ENCODE data around the gene WDR7.

The WDR7 gene

DNA sequence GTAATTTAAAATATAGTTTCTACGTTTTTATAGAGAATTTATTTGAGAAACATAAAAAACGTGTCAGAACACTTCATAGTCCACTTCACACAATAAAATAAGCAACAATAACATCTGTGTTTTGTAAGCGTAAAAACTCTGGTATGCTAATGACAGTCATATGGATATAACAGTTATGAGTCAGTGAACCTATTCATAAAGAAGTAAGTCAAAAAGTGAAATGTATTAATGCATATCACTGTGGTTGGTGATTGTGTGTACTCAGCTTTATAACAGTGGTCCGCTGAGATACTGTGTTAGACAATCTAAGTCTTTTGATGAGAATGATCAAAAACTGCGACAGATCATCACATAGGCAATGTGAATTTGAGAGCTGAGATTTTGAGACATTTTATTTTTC lies 153.2 kb downstream of the WDR7 start:
- DNase-seq (ENCODE audit: low read depth) = no peak

DNA sequence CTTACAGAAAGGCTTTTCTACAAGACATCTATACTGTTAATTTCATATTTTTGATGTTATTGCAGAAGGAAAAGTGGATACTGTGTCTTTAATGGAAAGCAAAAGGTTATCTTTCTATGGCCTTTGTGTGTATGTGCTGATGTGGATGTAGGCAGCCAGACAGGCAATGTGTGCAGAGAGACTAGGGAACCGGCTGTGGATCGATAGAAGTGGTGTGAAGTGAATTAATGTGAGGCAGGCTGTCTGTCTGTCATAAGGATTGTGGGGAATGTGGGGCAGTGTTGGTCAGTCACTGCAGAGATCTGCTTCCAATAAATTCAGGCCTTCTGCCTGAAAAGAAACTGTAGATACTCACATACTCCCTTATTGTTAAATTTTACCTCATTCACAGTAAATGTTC lies 156.7 kb downstream of the WDR7 start:
- no peak for DNase-seq (ENCODE audit: low read depth)

DNA sequence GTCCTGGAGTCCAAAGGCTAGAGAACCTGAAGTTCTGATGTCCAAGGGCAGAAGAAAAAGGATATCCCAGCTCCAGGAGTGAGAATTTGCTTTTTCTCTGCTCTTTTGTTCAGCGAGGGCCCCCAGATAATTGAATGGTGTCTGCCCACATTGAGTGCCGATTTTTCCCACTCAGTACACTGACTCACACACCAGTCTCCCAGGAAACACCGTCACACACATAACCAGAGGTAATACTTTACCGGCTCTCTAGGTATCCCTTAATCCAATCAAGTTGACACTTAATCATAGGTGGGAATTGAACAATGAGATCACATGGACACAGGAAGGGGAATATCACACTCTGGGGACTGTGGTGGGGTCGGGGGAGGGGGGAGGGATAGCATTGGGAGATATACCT lies 161.5 kb downstream of the WDR7 start:
- no peak for DNase-seq (ENCODE audit: low read depth)

DNA sequence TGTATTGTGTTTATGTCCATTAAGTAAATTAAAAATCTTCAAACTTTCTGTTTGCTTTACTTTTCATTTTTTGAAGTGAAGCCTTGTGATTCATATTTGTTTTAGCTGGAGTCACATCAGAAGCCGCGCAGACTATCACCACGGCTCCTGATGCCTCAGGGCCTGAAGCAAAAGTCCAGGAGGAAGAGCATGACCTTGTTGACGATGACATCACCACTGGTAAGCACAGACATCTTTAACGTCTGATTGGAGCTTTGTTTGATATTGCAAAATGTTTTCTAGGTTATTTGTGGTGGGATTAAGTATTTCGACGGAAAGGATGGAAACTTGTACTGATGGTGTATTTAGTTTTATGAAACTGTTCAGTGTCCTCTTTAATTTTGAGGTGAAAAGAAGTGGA lies 164.8 kb downstream of the WDR7 start:
- DNase-seq (ENCODE audit: low read depth) = no peak

GRCh38 chr18:56823986-56824565 lies 172.9 kb downstream of the WDR7 start:
- no peak for DNase-seq (ENCODE audit: low read depth)

GRCh38 chr18:56825321-56825720 lies 174.2 kb downstream of the WDR7 start:
- DNase-seq (ENCODE audit: low read depth) = no peak

DNA sequence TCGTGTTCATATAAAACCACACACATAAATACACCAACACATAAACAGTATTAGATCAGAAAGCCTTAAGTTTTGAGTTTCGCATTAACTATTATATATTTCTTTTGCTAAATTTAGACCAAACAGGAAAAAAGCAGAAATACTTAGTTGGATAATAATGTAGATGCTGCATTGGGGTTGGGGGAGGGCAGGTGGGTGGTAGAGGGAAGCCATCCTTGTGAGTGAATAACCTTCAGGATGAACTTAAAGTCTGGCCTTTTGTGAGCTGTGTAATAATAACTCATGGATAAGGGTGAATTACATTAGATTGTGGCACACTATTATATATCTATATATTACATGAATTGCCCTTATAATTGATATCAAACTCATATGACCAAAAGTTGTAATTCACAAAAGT lies 174.7 kb downstream of the WDR7 start:
- no peak for DNase-seq (ENCODE audit: low read depth)

GRCh38 chr18:56831988-56832387 lies 180.8 kb downstream of the WDR7 start:
- DNase-seq (ENCODE audit: low read depth) = no peak

GRCh38 chr18:56835331-56835730 lies 184.2 kb downstream of the WDR7 start:
- no peak for DNase-seq (ENCODE audit: low read depth)

DNA sequence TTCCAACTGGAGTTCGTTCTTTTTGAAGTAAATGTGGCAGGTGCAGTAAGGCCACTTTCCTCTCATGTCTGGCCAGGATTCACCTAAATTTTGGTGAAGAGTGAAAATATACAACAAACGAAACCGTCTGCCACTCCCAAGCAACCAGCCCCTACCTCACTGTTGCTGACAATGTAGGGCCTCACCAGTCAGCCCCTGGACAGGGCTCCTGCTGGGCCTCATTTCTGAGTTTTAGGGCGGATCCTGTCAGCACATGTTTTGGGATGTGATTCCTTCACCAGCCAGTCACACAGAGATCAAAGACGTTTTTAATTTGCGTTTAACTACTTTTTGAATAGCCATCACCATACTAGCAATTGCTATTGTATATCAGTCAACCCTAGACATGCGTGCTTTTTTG lies 185.0 kb downstream of the WDR7 start:
- DNase-seq (ENCODE audit: low read depth) = no peak

- no peak for DNase-seq (ENCODE audit: low read depth)
Measured at GRCh38 chr18:56841836-56842235, 190.7 kb downstream of the WDR7 start.

GRCh38 chr18:56843241-56843640 lies 192.1 kb downstream of the WDR7 start:
- no peak for DNase-seq (ENCODE audit: low read depth)

GRCh38 chr18:56844556-56844955 lies 193.4 kb downstream of the WDR7 start:
- DNase-seq (ENCODE audit: low read depth) = no peak

DNA sequence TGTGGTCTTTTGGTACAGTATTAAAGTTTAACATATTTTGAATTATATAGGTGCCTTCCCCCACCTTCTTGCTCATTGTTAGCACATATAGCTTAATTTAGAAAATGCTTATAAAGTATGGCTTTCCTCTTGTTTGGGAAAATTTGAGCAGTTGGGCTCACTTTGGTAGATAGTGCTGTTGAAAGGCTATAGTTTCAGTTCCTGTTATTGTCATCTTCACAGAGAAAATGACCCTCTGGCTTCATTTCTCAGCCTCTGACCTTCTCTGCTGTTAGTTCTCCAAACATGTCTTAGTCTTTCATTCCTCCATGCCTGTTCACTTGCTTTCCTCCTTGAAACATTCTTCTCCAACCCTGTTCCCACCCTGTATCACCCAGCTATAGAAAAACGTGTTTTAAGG lies 200.6 kb downstream of the WDR7 start:
- DNase-seq (ENCODE audit: low read depth) = no peak

- no peak for DNase-seq (ENCODE audit: low read depth)
Measured at GRCh38 chr18:56853961-56854360, 202.8 kb downstream of the WDR7 start.

DNA sequence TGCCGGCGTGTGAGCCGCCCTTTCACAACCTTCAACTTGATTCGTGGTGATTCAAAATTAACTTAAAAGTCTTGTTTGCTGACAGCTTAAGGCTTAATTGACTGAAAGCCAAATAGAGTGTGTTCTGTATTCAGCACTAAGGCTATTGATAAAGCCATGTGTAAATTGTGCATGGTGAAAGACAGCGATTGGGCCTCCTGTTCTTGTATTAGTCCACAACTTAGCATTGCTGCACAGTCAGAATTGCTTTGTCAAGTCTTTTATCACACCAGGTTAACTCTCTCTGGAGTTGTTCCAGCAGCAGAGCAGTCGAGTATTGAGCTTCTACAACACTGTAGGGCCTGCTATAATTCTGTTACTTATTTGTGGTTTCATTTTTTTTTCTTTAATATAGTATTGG lies 210.1 kb downstream of the WDR7 start:
- DNase-seq (ENCODE audit: low read depth) = no peak

DNA sequence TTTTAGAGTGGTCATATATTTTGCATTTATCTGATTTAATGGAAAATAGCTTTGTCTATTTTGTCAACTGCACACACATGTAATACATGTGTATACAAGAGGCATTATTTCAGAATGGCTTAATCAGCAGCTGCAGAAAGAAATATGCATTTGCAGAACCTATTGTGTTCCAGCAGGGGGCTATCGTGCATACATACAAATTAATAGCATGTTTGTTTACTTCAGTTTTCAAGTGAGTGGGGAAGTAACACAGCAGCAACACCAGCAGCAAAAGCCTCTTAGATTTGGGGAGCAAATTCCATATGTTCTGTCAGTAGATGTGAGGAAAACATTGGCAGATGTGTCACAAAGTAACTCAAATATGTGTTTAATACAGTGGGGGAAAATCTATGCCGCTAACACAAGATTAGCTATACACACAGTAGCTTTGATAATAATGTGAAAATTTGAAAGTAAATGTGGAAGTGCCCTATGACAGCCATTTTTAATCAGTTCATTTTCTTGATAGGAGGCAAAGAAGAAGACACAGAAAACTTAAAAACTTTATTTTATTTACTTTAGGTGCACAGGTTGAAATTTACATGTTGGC lies 218.1 kb downstream of the WDR7 start:
- DNase-seq (ENCODE audit: low read depth) = no peak

GRCh38 chr18:56870982-56871381 lies 219.8 kb downstream of the WDR7 start:
- no peak for DNase-seq (ENCODE audit: low read depth)

DNA sequence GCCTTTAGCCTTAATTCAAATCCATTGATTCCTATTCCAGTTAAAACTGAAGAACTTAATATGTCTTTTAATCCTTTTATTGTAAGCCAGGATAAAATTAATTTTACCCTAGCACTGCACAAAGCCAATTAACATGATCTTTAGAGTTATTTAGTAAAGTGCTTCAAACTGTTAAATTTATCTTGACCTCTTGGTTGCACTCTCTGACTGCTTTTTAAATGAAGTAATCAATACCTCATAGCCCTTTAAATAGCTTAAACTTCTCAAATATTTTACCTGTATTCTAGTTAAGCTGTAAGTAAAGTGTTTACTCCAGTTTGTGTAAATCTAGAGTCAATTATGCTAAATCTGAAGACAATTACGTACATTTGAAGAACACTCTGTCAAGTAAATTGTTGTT lies 221.0 kb downstream of the WDR7 start:
- DNase-seq (ENCODE audit: low read depth) = no peak

DNA sequence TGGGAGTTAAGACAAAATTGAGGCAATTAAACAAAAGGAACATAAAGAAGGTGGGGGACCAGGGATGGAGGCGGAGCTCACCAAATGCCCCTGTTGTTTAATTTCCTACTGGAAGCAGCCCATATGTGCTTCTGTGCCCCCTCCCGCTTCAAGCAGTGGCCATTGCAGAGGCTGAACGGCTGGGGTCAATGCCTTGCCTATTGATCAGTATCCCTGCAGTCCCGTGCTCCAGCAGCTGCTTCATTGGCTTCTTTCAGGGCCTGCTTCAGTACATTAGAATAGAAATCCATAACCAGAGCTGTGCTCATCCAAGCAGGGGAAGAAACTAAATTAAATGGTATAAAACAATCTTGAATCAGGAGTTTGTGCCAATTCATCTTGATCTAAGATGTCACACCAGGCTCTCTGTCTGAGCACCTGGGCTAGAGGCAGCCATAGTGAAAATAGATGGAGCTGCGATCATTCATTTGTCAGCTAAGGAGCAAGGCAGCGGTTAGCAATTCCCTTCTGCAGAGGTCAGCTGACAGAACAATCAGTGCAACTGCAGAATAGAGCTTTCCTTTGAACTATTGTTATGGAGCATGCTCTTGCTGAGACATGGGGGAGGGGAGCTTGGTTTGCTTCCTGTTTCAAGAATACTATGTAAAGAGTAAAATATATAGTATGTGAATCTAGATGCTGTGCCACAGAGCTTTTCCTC lies 222.4 kb downstream of the WDR7 start:
- DNase-seq (ENCODE audit: low read depth) = no peak

DNA sequence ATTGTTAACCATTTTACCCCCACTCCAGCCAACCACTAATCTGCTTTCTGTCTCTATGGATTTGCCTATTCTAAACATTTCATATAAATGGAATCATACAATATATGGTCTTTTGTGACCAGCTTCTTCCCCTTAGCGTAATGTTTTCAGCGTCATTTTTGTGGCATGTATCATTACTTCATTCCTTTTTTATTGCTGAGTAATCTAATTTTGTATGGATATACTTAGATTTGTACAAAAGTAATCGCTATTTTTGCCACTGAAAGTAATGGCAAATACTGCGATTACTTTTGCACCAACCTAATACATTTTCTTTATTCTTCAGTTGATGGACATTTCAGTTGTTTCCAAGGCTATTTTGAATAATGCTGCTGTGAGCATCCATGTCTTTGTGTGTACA lies 227.6 kb downstream of the WDR7 start:
- no peak for DNase-seq (ENCODE audit: low read depth)

DNA sequence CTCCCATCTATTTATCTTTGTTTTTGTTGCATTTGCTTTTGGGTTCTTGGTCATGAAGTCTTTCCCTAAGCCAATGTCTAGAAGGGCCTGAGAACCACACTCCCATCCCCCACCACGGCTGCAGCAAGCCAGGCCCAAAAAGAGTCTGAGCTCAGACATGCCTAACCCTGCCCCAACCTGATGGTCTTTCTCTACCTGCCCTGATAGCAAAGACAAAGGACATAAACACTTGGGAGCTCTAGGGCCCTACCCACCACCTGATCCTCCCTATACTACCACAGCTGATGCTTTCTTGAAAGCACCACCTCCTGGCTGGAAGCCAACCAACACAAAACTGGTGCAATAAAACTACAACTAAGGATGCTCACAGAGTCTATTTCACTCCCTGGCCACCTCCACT lies 233.4 kb downstream of the WDR7 start:
- no peak for DNase-seq (ENCODE audit: low read depth)

- DNase-seq (ENCODE audit: low read depth) = no peak
Measured at GRCh38 chr18:56888978-56889377, 237.8 kb downstream of the WDR7 start.

DNA sequence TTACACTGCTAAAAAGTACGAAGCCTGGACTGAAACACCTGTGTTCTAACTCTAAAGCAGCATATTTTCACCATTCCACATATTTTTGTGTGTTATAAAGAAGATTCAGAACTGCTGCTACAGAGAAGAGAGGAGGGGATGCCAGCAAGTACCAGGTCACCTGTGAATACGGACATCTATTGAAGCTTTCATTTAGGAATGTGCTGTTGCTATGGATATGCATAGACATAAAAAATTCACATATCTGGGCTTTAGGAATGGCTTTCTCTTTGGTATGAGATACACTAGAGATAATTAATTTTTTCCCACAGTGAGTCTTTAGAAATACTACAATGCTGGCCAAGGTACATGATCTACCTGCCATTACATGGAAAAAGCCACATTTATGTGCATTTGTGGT lies 238.5 kb downstream of the WDR7 start:
- no peak for DNase-seq (ENCODE audit: low read depth)
